Lower leg skin (tissue), 3 donors: ENCODE results near the gene KRTAP4-12.

Experiments
- CTCF ChIP-seq, 3 donors: fragments of 450-650 bp; IDR thresholded peaks; one replicate each; pipeline ENCODE4 v1.5.1; 2016; ENCODE audit warnings: antibody characterized with exemption in 3 of 3, mild to moderate bottlenecking in 3 of 3, moderate library complexity in 2 of 3
- POLR2A ChIP-seq, 2 donors: fragments of 450-650 bp; IDR thresholded peaks; one replicate each; pipeline ENCODE4 v1.6.1; 2016 to 2017; ENCODE audit warnings: antibody characterized with exemption in 2 of 2, mild to moderate bottlenecking in 1 of 2, moderate library complexity in 1 of 2

DNA sequence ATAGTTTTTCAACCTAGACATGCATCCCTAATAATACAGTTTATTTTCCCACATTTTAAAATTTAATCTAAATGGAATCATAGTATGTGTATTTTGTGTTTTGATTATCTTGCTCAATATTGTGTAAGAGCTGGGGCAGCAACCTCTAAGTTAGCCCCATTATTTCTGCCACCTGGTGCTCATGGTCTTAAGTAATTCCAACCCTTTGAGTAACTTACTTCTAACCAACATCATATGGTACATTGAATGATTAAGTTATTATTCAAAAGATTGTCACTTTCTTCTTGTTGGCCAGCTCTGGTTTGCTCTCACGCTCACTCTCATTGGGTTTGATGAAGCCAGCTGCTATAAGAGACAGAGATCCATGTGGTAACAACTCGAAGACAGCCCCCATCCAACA, 47.9 kb upstream of the KRTAP4-12 start:
- TF ChIP-seq CTCF (IDR thresholded peaks at IDR 0.05) (no peak), POLR2A (IDR thresholded peaks at IDR 0.05) (no peak)
